Measurements from ENCODE around the gene AP3M1.

DNA sequence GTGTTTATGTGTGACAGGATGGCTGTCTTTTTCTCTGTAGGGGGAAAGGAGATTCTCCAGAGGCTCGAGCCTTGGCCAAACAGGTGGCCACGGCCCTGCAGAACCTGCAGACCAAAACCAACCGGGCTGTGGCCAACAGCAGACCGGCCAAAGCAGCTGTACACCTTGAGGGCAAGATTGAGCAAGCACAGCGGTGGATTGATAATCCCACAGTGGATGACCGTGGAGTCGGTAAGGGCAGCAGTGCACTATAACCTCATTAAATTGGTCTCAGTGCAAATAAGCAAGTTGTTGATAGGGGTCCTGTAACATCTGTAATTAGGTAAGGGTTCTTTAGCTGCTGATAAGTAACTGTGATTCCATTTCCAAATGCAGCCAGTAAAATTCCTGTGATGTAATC lies 56.4 kb downstream of the AP3M1 start:
- TF ChIP-seq, protein P1, sequence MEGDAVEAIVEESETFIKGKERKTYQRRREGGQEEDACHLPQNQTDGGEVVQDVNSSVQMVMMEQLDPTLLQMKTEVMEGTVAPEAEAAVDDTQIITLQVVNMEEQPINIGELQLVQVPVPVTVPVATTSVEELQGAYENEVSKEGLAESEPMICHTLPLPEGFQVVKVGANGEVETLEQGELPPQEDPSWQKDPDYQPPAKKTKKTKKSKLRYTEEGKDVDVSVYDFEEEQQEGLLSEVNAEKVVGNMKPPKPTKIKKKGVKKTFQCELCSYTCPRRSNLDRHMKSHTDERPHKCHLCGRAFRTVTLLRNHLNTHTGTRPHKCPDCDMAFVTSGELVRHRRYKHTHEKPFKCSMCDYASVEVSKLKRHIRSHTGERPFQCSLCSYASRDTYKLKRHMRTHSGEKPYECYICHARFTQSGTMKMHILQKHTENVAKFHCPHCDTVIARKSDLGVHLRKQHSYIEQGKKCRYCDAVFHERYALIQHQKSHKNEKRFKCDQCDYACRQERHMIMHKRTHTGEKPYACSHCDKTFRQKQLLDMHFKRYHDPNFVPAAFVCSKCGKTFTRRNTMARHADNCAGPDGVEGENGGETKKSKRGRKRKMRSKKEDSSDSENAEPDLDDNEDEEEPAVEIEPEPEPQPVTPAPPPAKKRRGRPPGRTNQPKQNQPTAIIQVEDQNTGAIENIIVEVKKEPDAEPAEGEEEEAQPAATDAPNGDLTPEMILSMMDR (conservative IDR thresholded peaks at IDR 0.05; ENCODE audit: low read length) = no peak
- no peak for TF ChIP-seq EZH2phosphoT487 (IDR thresholded peaks at IDR 0.05; ENCODE audit: borderline replicate concordance)

All from Loucy (cell line).